Measurements from ENCODE around the gene FSIP1. TPM values are rescaled to one million over a fixed set of nuclear protein-coding genes. Genes with fewer than 3 reads are reported as not detected.

FSIP1 gene
- polyA plus RNA-seq, 2 of the 4 experiments (the other 2 are of a cell fraction), result 0.71 to 0.93 TPM

GRCh38 chr15:39609166-39609916 is 173.3 kb downstream of the FSIP1 start:
- WGBS (ENCODE audit: missing lambda C conversion rate), result 8% methylated on average over 2 of the region's 4 CpGs
- CTCF ChIA-PET, result interaction anchor here (1.9 kb wide), 1 partner anchor 28 kb away, joined by 8 read pairs; the partner anchor contains the start of gene THBS1
- ATAC-seq, result no peak
- Histone ChIP-seq H3K4me3 (no peak overlapping the region), H3K4me2 (no peak overlapping the region), H3K4me1 (no peaks in the 10 kb centered on the region), H3K27ac (no peak overlapping the region), H3K9me3 (peaks cover 2% of the 10 kb centered on the region; the same call in 1 of the 3 replicates)
- POLR2A ChIA-PET, result no interaction called here
- DNase-seq (ENCODE audit: low read depth in 1 of 2, low spot score in 1 of 2), result no peak
- FAIRE-seq, result no peak
- TF ChIP-seq TP53 (CRISPR knock-in tag; IDR thresholded peaks at IDR 0.05), result no peak
- TF ChIP-seq RFX5 (IDR thresholded peaks at IDR 0.05), result no peak
- TF ChIP-seq SREBF2 (IDR thresholded peaks at IDR 0.05), result no peak
- TF ChIP-seq MAZ (IDR thresholded peaks at IDR 0.05; ENCODE audit: borderline replicate concordance, low read depth, low read length), result no peak
- no peak for TF ChIP-seq EHMT2 (IDR thresholded peaks at IDR 0.05; ENCODE audit: low read depth)
- TF ChIP-seq FOSL2 (IDR thresholded peaks at IDR 0.05), result no peak
- TF ChIP-seq FOSL2 (CRISPR knock-in tag; IDR thresholded peaks at IDR 0.05), result no peak
- TF ChIP-seq HOXA7 (CRISPR knock-in tag; IDR thresholded peaks at IDR 0.05), result no peak
- TF ChIP-seq NR3C1 (IDR thresholded peaks at IDR 0.05), result no peak
- TF ChIP-seq RCOR1 (IDR thresholded peaks at IDR 0.05; ENCODE audit: low read depth, low read length), result no peak
- TF ChIP-seq HEYL (CRISPR knock-in tag; IDR thresholded peaks at IDR 0.05), result no peak
- TF ChIP-seq ZFP36 (IDR thresholded peaks at IDR 0.05; ENCODE audit: borderline replicate concordance, partially characterized antibody), result no peak
- no peak for TF ChIP-seq MAX (IDR thresholded peaks at IDR 0.05)
- no peak for TF ChIP-seq GATA3 (IDR thresholded peaks at IDR 0.05; ENCODE audit: borderline replicate concordance)
- no peak for TF ChIP-seq CHD2 (IDR thresholded peaks at IDR 0.05; ENCODE audit: low read length, partially characterized antibody)
- TF ChIP-seq POLR2AphosphoS2 (conservative IDR thresholded peaks at IDR 0.05; ENCODE audit: low read length), result no peak

GRCh38 chr15:39608185-39609139 is 174.2 kb downstream of the FSIP1 start:
- FAIRE-seq (no peak), ATAC-seq (no peak), DNase-seq (ENCODE audit: low read depth in 1 of 2, low spot score in 1 of 2) (no peak)
- H3K4me1 ChIP-seq, result no peaks in the 10 kb centered on the region
- ChIA-PET POLR2A (no interaction called here), CTCF (interaction anchor here (1.3 to 1.9 kb wide), 2 partner anchors 27 to 77 kb away, joined by 3 to 8 read pairs; partner anchors contain the start of gene THBS1)
- WGBS (ENCODE audit: missing lambda C conversion rate), result 52% methylated on average over 1 of the region's 2 CpGs
- no peak overlapping the region for H3K27ac ChIP-seq
- H3K4me3 ChIP-seq, result no peak overlapping the region
- H3K4me2 ChIP-seq, result no peak overlapping the region
- H3K9me3 ChIP-seq, result no peaks in the 10 kb centered on the region
- TF ChIP-seq KDM1A (IDR thresholded peaks at IDR 0.05; ENCODE audit: low read depth) (no peak), SREBF2 (IDR thresholded peaks at IDR 0.05) (no peak), EHMT2 (IDR thresholded peaks at IDR 0.05; ENCODE audit: low read depth) (no peak), RNF2 (IDR thresholded peaks at IDR 0.05; ENCODE audit: borderline replicate concordance, low read depth) (no peak), CBX2 (IDR thresholded peaks at IDR 0.05; ENCODE audit: borderline replicate concordance, low read depth) (no peak), PHF8 (IDR thresholded peaks at IDR 0.05; ENCODE audit: borderline replicate concordance, low read depth) (no peak), JUNB (IDR thresholded peaks at IDR 0.05) (no peak), CTCF (IDR thresholded peaks at IDR 0.05) (no peak), CEBPB (IDR thresholded peaks at IDR 0.05) (no peak), ELK1 (IDR thresholded peaks at IDR 0.05; ENCODE audit: low read depth, low read length) (no peak), E2F6 (IDR thresholded peaks at IDR 0.05; ENCODE audit: borderline replicate concordance, low read depth) (no peak), ATOH8 (CRISPR knock-in tag; IDR thresholded peaks at IDR 0.05; ENCODE audit: low read depth) (no peak), HMGXB4 (CRISPR knock-in tag; IDR thresholded peaks at IDR 0.05; ENCODE audit: borderline replicate concordance) (no peak), PBX3 (IDR thresholded peaks at IDR 0.05) (no peak)
